Cerebellar nuclear complex (tissue), 1 donor: ENCODE results near the gene NUDT8.
A peak's percentile ranks its signal among the peaks of the same experiment; 100 is the strongest.
"Not testable (repeated sequence)": the region's sequence is repeated elsewhere in the genome, so short reads cannot be mapped to it uniquely, and the experiment has no call there.

Experiments used
- DNase-seq, 2 experiments: peaks; one replicate each; lab custom pipeline; 2025; lab: John Stamatoyannopoulos, UW

Gene NUDT8

GRCh38 chr11:67641338-67642172, 11.8 kb upstream of the NUDT8 start:
- no peak for DNase-seq

- DNase-seq: no peak
Observed at GRCh38 chr11:67640758-67641337, 11.1 kb upstream of the NUDT8 start.

GRCh38 chr11:67640021-67640757, 10.5 kb upstream of the NUDT8 start:
- no peak for DNase-seq

GRCh38 chr11:67639438-67639859, 9.7 kb upstream of the NUDT8 start, which contains the start of gene TBX10:
Gene TBX10, minus strand, starts transcription at chr11:67639763. Its CDS starts 291 bp downstream, at chr11:67639472.
- no peak for DNase-seq

GRCh38 chr11:67638535-67639437, 9.0 kb upstream of the NUDT8 start:
- no peak for DNase-seq

GRCh38 chr11:67637441-67637840, 7.7 kb upstream of the NUDT8 start:
- DNase-seq: not testable (repeated sequence)

GRCh38 chr11:67636962-67637361, 7.2 kb upstream of the NUDT8 start:
- no peak for DNase-seq

GRCh38 chr11:67635231-67635521, 5.4 kb upstream of the NUDT8 start:
- no peak for DNase-seq

GRCh38 chr11:67634366-67635230, 4.9 kb upstream of the NUDT8 start:
- no peak for DNase-seq

- no peak for DNase-seq
Observed at GRCh38 chr11:67633758-67634365, 4.1 kb upstream of the NUDT8 start.

- DNase-seq: no peak
Observed at GRCh38 chr11:67632982-67633755, 3.4 kb upstream of the NUDT8 start.

GRCh38 chr11:67632175-67632981, 2.6 kb upstream of the NUDT8 start:
- no peak for DNase-seq

- no peak for DNase-seq
Observed at GRCh38 chr11:67631853-67632174, 2.1 kb upstream of the NUDT8 start.

- no peak for DNase-seq
Observed at GRCh38 chr11:67631411-67631810, 1.7 kb upstream of the NUDT8 start.

GRCh38 chr11:67630943-67631331, 1.2 kb upstream of the NUDT8 start:
- no peak for DNase-seq

- peak; percentile 77 to 83 for DNase-seq
Observed at GRCh38 chr11:67630228-67630942, 648 bp upstream of the NUDT8 start.

GRCh38 chr11:67628710-67629385, 889 bp downstream of the NUDT8 start:
- DNase-seq: no peak
